Trophoblast cell (in vitro differentiated cells and primary cell): ENCODE data around the gene CCNY.

Experiments
- DNase-seq, 2 donors: peaks; one replicate each; pipeline ENCODE4 v3.0.0-alpha.2; 2016
- H2AFZ ChIP-seq: 2 replicates; pipeline ENCODE4 v1.6.1; 2013; ENCODE audit warnings: low read length, moderate library complexity, mild to moderate bottlenecking; ENCODE audit not compliant: insufficient read depth, poor library complexity
- H2AK5ac ChIP-seq: 2 replicates; pipeline ENCODE4 v1.6.1; 2013; ENCODE audit warnings: mild to moderate bottlenecking, low read length
- H2BK120ac ChIP-seq: 2 replicates; pipeline ENCODE4 v1.6.1; 2013; ENCODE audit warnings: low read length, mild to moderate bottlenecking, moderate library complexity; ENCODE audit not compliant: insufficient read depth, poor library complexity
- H2BK12ac ChIP-seq: 2 replicates; pipeline ENCODE4 v1.6.1; 2013; ENCODE audit warnings: mild to moderate bottlenecking, low read length, moderate library complexity
- H2BK5ac ChIP-seq: 2 replicates; pipeline ENCODE4 v1.6.1; 2013; ENCODE audit warnings: low read length, low read depth, moderate library complexity, mild to moderate bottlenecking; ENCODE audit not compliant: poor library complexity
- H3K14ac ChIP-seq: 2 replicates; pipeline ENCODE4 v1.6.1; 2013; ENCODE audit warnings: mild to moderate bottlenecking, low read length
- H3K18ac ChIP-seq: 2 replicates; pipeline ENCODE4 v1.6.1; 2013; ENCODE audit warnings: mild to moderate bottlenecking, low read length
- H3K23ac ChIP-seq: 2 replicates; pipeline ENCODE4 v1.6.1; 2013; ENCODE audit warnings: low read length
- H3K27ac ChIP-seq: 2 replicates; pipeline ENCODE4 v1.5.1; 2013; ENCODE audit warnings: low read depth, mild to moderate bottlenecking, inconsistent platforms, low read length, moderate library complexity
- H3K27me3 ChIP-seq: 2 replicates; pipeline ENCODE4 v1.6.1; 2013; ENCODE audit warnings: inconsistent platforms, mild to moderate bottlenecking, low read length, moderate library complexity; ENCODE audit not compliant: insufficient read depth
- H3K36me3 ChIP-seq, 2 experiments: 1 replicate in 1 of 2; 2 replicates in 1 of 2; pipeline ENCODE4 v1.6.1; 2013; ENCODE audit warnings: low read length in 2 of 2, mild to moderate bottlenecking in 2 of 2, moderate library complexity in 1 of 2; ENCODE audit not compliant: insufficient read depth in 2 of 2, control insufficient read depth in 1 of 2
- H3K4ac ChIP-seq: 2 replicates; pipeline ENCODE4 v1.6.1; 2013; ENCODE audit warnings: low read depth, mild to moderate bottlenecking, low read length, moderate library complexity
- H3K4me1 ChIP-seq, 2 experiments: 1 replicate in 1 of 2; 2 replicates in 1 of 2; pipeline ENCODE4 v1.6.1; 2013; ENCODE audit warnings: low read length in 2 of 2, mild to moderate bottlenecking in 2 of 2, moderate library complexity in 1 of 2; ENCODE audit not compliant: insufficient read depth in 2 of 2, control insufficient read depth in 1 of 2
- H3K4me2 ChIP-seq: 2 replicates; pipeline ENCODE4 v1.6.1; 2013; ENCODE audit warnings: inconsistent platforms, mild to moderate bottlenecking, low read length, moderate library complexity
- H3K4me3 ChIP-seq: 2 replicates; pipeline ENCODE4 v1.5.1; 2013; ENCODE audit warnings: mild to moderate bottlenecking, low read depth, low read length, inconsistent platforms
- H3K79me1 ChIP-seq: one replicate; pipeline ENCODE4 v1.6.1; 2013; ENCODE audit warnings: low read length
- H3K79me2 ChIP-seq: 2 replicates; pipeline ENCODE4 v1.6.1; 2013; ENCODE audit warnings: low read length, mild to moderate bottlenecking; ENCODE audit not compliant: control insufficient read depth, insufficient read depth, poor library complexity
- H3K9ac ChIP-seq: 2 replicates; pipeline ENCODE4 v1.6.1; 2013; ENCODE audit warnings: mild to moderate bottlenecking, low read length
- H3K9me3 ChIP-seq: 2 replicates; pipeline ENCODE4 v1.6.1; 2013; ENCODE audit warnings: low read depth, mild to moderate bottlenecking, control low read depth, inconsistent platforms, low read length; ENCODE audit not compliant: insufficient read depth
- H4K12ac ChIP-seq: 2 replicates; pipeline ENCODE4 v1.6.1; 2013; ENCODE audit warnings: low read depth, mild to moderate bottlenecking, low read length, moderate library complexity
- H4K8ac ChIP-seq: 2 replicates; pipeline ENCODE4 v1.6.1; 2013; ENCODE audit warnings: low read depth, mild to moderate bottlenecking, low read length, moderate library complexity
- H4K91ac ChIP-seq: one replicate; pipeline ENCODE4 v1.6.1; 2013; ENCODE audit warnings: low read depth, mild to moderate bottlenecking, low read length, moderate library complexity
- WGBS: extraction: QIAGEN DNeasy Blood & Tissue Kit; methylation state at CpG from one replicate; pipeline ENCODE4 v1.1.7; 2013; ENCODE audit warnings: missing lambda C conversion rate; ENCODE audit not compliant: insufficient read length, insufficient coverage; ENCODE audit errors: extremely low coverage; 5-methylcytosine and 5-hydroxymethylcytosine counted together

The CCNY gene

GRCh38 chr10:35470925-35471315, 134.6 kb downstream of the CCNY start:
- no peak overlapping the region for H4K12ac ChIP-seq
- H2AFZ ChIP-seq, result no peak overlapping the region
- no peak overlapping the region for H3K9ac ChIP-seq
- H3K9me3 ChIP-seq, result peaks cover 1% of the 10 kb centered on the region
- no peaks in the 10 kb centered on the region for H3K27me3 ChIP-seq
- H3K79me2 ChIP-seq, result no peaks in the 10 kb centered on the region
- no peak overlapping the region for H3K23ac ChIP-seq
- no peak overlapping the region for H3K4me3 ChIP-seq
- no peak overlapping the region for H3K14ac ChIP-seq
- H3K4me1 ChIP-seq, result peaks cover 4 to 5% of the 10 kb centered on the region in 2 experiments
- H4K8ac ChIP-seq, result no peak overlapping the region
- DNase-seq, result no peak
- H3K4ac ChIP-seq, result no peak overlapping the region
- no peaks in the 10 kb centered on the region for H3K79me1 ChIP-seq
- no peak overlapping the region for H2AK5ac ChIP-seq
- H3K18ac ChIP-seq, result no peak overlapping the region
- no peak overlapping the region for H2BK120ac ChIP-seq
- H2BK5ac ChIP-seq, result no peak overlapping the region
- no peak overlapping the region for H4K91ac ChIP-seq
- WGBS, result no CpG with 5 or more reads among the region's 5 CpGs
- no peaks in the 10 kb centered on the region for H3K36me3 ChIP-seq
- no peak overlapping the region for H3K4me2 ChIP-seq
- no peak overlapping the region for H2BK12ac ChIP-seq
- H3K27ac ChIP-seq, result no peak overlapping the region

GRCh38 chr10:35471435-35471834, 135.1 kb downstream of the CCNY start:
- no peak overlapping the region for H2BK120ac ChIP-seq
- no peak overlapping the region for H3K27ac ChIP-seq
- H3K4ac ChIP-seq, result no peak overlapping the region
- H4K12ac ChIP-seq, result no peak overlapping the region
- H4K91ac ChIP-seq, result no peak overlapping the region
- no peaks in the 10 kb centered on the region for H3K9me3 ChIP-seq
- H3K14ac ChIP-seq, result no peak overlapping the region
- H3K4me2 ChIP-seq, result no peak overlapping the region
- no peak overlapping the region for H2AFZ ChIP-seq
- no peak overlapping the region for H3K9ac ChIP-seq
- H3K79me1 ChIP-seq, result no peaks in the 10 kb centered on the region
- no peaks in the 10 kb centered on the region for H3K36me3 ChIP-seq
- H3K27me3 ChIP-seq, result no peaks in the 10 kb centered on the region
- H3K4me1 ChIP-seq, result peaks cover 4 to 5% of the 10 kb centered on the region in 2 experiments
- no peak overlapping the region for H2BK5ac ChIP-seq
- no peak overlapping the region for H3K18ac ChIP-seq
- H2AK5ac ChIP-seq, result no peak overlapping the region
- no peak overlapping the region for H3K23ac ChIP-seq
- H2BK12ac ChIP-seq, result no peak overlapping the region
- H3K79me2 ChIP-seq, result no peaks in the 10 kb centered on the region
- no peak overlapping the region for H4K8ac ChIP-seq
- no CpG with 5 or more reads among the region's 3 CpGs for WGBS
- no peak for DNase-seq
- no peak overlapping the region for H3K4me3 ChIP-seq

GRCh38 chr10:35480142-35480541, 143.8 kb downstream of the CCNY start:
- H3K14ac ChIP-seq, result no peak overlapping the region
- H3K4ac ChIP-seq, result no peak overlapping the region
- WGBS, result no CpG with 5 or more reads among the region's 9 CpGs
- H2AFZ ChIP-seq, result no peak overlapping the region
- no peak overlapping the region for H4K12ac ChIP-seq
- H2BK5ac ChIP-seq, result no peak overlapping the region
- H3K18ac ChIP-seq, result no peak overlapping the region
- no peak overlapping the region for H2BK12ac ChIP-seq
- H3K9me3 ChIP-seq, result no peaks in the 10 kb centered on the region
- no peaks in the 10 kb centered on the region for H3K79me2 ChIP-seq
- no peaks in the 10 kb centered on the region for H3K4me1 ChIP-seq
- no peak overlapping the region for H3K27ac ChIP-seq
- no peaks in the 10 kb centered on the region for H3K79me1 ChIP-seq
- H3K23ac ChIP-seq, result no peak overlapping the region
- no peaks in the 10 kb centered on the region for H3K36me3 ChIP-seq
- DNase-seq, result no peak
- H2BK120ac ChIP-seq, result no peak overlapping the region
- H4K8ac ChIP-seq, result no peak overlapping the region
- H3K4me3 ChIP-seq, result no peak overlapping the region
- H3K27me3 ChIP-seq, result no peaks in the 10 kb centered on the region
- no peak overlapping the region for H4K91ac ChIP-seq
- H3K9ac ChIP-seq, result no peak overlapping the region
- H3K4me2 ChIP-seq, result no peak overlapping the region
- no peak overlapping the region for H2AK5ac ChIP-seq

- Histone ChIP-seq H4K91ac (no peak overlapping the region), H2BK5ac (no peak overlapping the region), H2BK12ac (no peak overlapping the region), H4K8ac (no peak overlapping the region), H3K4me2 (no peak overlapping the region), H3K4ac (no peak overlapping the region), H3K79me1 (no peaks in the 10 kb centered on the region), H3K18ac (no peak overlapping the region), H4K12ac (no peak overlapping the region), H3K9ac (no peak overlapping the region), H3K4me3 (no peak overlapping the region), H3K14ac (no peak overlapping the region), H2BK120ac (no peak overlapping the region), H3K4me1 (no peaks in the 10 kb centered on the region), H3K36me3 (no peaks in the 10 kb centered on the region), H2AK5ac (no peak overlapping the region), H3K79me2 (no peaks in the 10 kb centered on the region), H3K27me3 (no peaks in the 10 kb centered on the region), H2AFZ (no peak overlapping the region), H3K23ac (no peak overlapping the region), H3K27ac (no peak overlapping the region), H3K9me3 (no peaks in the 10 kb centered on the region)
- no peak for DNase-seq
- whole genome bisulfite sequencing, result no CpG with 5 or more reads among the region's 2 CpGs
Observed at GRCh38 chr10:35481413-35481812, 145.1 kb downstream of the CCNY start.
